Measurements from ENCODE around the gene PRKCH. TPM values are rescaled to one million over a fixed set of nuclear protein-coding genes. Genes with fewer than 3 reads are reported as not detected.

PRKCH gene
- total RNA-seq, 1 experiment from 2014 or later, result 5.2 TPM

GRCh38 chr14:61488417-61489401, 167.3 kb downstream of the PRKCH start:
- no peak overlapping the region for H2AFZ ChIP-seq (ENCODE audit: low read length)
- no peaks in the 10 kb centered on the region for H3K79me2 ChIP-seq (ENCODE audit: insufficient read depth, low read length)
- no peak overlapping the region for H2BK12ac ChIP-seq (ENCODE audit: insufficient read length, low read depth, low read length)
- TF ChIP-seq CTCF (conservative IDR thresholded peaks at IDR 0.05), result no peak
- no peak overlapping the region for H2BK120ac ChIP-seq (ENCODE audit: low read depth, low read length, poor library complexity, severe bottlenecking)
- no peak overlapping the region for H3K9ac ChIP-seq (ENCODE audit: extremely low read depth, insufficient read length, low read length)
- H4K91ac ChIP-seq (ENCODE audit: insufficient read length, low read depth, low read length), result no peak overlapping the region
- H2BK20ac ChIP-seq (ENCODE audit: low read depth, low read length, poor library complexity, severe bottlenecking), result no peak overlapping the region
- Mint-ChIP-seq H3K27me3 (ENCODE audit: low read depth) (no peaks in the 10 kb centered on the region), H3K4me3 (no peak overlapping the region), H3K36me3 (ENCODE audit: insufficient read depth in 1 of 3, low read depth in 3 of 3) (no peaks in the 10 kb centered on the region), H3K9me3 (no peaks in the 10 kb centered on the region), H3K27ac (peak overlapping the region in 1 of 3 experiments; percentile 5; a peak in 1 of 7 replicates), H3K4me1 (peaks cover 6 to 12% of the 10 kb centered on the region in 2 experiments)
- no peak overlapping the region for H3K18ac ChIP-seq (ENCODE audit: insufficient read length, low read depth, low read length)
- H3K23ac ChIP-seq (ENCODE audit: insufficient read length, low read depth, low read length), result no peak overlapping the region
- WGBS (ENCODE audit: extremely low coverage, insufficient read length, low lambda C conversion rate), result no CpG with 5 or more reads among the region's 4 CpGs
- H2AK5ac ChIP-seq (ENCODE audit: insufficient read length, low read length), result no peak overlapping the region
- H3K14ac ChIP-seq (ENCODE audit: insufficient read depth, low read length), result no peak overlapping the region
- no peak overlapping the region for H3K4me2 ChIP-seq (ENCODE audit: insufficient read depth, insufficient read length, low read length)
- H4K8ac ChIP-seq (replicated peaks; ENCODE audit: insufficient read length, low read depth, low read length), result no peak overlapping the region
- no peak overlapping the region for H3T11ph ChIP-seq (ENCODE audit: low read length)
- H2BK15ac ChIP-seq (ENCODE audit: low read depth, low read length), result no peak overlapping the region
- no peaks in the 10 kb centered on the region for H3K79me1 ChIP-seq (ENCODE audit: insufficient read depth, low read depth, low read length, poor library complexity, severe bottlenecking)
- no peak overlapping the region for H3K27ac ChIP-seq (ENCODE audit: insufficient read length, low read depth, low read length)
- H3K23me2 ChIP-seq (ENCODE audit: insufficient read length, low read depth, low read length, poor library complexity, severe bottlenecking), result no peaks in the 10 kb centered on the region
- DNase-seq, result no peak
- H3K4ac ChIP-seq (ENCODE audit: low read depth, low read length), result no peak overlapping the region
- H3K9me3 ChIP-seq (ENCODE audit: control insufficient read depth, low read depth, low read length), result no peaks in the 10 kb centered on the region
- no peak overlapping the region for H2BK5ac ChIP-seq (ENCODE audit: insufficient read length, low read length)
- H3K27me3 ChIP-seq (ENCODE audit: insufficient read depth, low read length), result no peaks in the 10 kb centered on the region
- no peak overlapping the region for H3K56ac ChIP-seq (ENCODE audit: insufficient read length, low read depth, low read length)
- no peaks in the 10 kb centered on the region for H4K20me1 ChIP-seq (ENCODE audit: control insufficient read depth, insufficient read depth, insufficient read length)
- peaks cover 2% of the 10 kb centered on the region; the same call in 1 of the 2 replicates for H3K4me1 ChIP-seq (ENCODE audit: insufficient read depth, low read length)
- H4K5ac ChIP-seq (ENCODE audit: insufficient read length, low read depth, low read length), result no peak overlapping the region
